ENCODE data around the gene HSPA14. TPM values are rescaled to one million over a fixed set of nuclear protein-coding genes. Genes with fewer than 3 reads are reported as not detected.
A peak's percentile ranks its signal among the peaks of the same experiment; 100 is the strongest.

The HSPA14 gene
- total RNA-seq, 1 experiment from 2014 or later, result 17.5 TPM

DNA sequence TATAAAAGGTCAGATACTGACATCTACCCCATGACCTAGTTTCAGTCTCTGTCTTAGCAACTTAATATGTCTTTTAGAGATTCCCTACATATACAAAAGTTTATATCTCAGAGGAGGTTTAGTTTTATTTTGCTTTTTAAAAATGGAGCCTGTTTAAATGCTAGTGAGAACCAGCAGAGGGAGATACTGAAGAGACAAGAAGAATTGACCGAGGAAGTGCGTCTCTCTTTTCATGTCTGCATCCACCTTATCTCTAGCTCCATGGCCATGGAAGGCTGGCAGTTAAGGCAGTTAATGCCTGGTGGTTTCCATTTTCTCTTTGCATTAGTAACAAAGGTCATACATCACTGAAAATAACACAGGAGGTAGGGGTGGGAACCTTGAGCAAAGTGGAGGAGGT, 51.2 kb downstream of the HSPA14 start:
- intact Hi-C loops (cut with micrococcal nuclease), result no loop called here
- POLR2A ChIA-PET (ENCODE audit: unreplicated experiment), result no interaction called here

DNA sequence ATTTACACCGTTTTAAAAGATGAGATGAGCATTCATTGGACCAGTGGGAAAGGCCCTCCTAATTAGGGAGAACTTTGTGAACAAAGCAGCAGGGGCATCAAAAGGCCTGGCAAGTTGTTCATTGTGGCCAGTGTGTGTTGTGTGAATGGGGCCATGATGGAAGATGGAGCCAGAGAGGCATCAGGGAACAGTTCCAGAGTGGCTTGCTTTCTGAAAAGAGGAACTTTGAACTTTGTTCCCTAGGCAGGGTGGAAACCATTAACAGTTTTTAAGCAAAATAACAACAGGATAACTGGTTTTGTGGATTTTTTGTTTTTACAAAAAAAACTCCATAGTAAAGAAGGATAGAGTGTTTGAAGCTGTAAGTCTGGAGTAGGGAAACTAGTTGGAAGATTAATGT, 53.0 kb downstream of the HSPA14 start:
- no peak overlapping the region for H3K9ac ChIP-seq (ENCODE audit: low read length)
- ChIA-PET POLR2A (ENCODE audit: unreplicated experiment) (no interaction called here), CTCF (no interaction called here)
- DNase-seq, result no peak
- no TSS peak for BruUV-seq (replicated peaks)
- peaks cover 72% of the 10 kb centered on the region for H3K79me2 ChIP-seq (ENCODE audit: low read length)
- H3K4me1 ChIP-seq (ENCODE audit: insufficient read depth, low read length), result no peaks in the 10 kb centered on the region
- TF ChIP-seq EZH2phosphoT487 (IDR thresholded peaks at IDR 0.05; ENCODE audit: borderline replicate concordance, low read length) (no peak), EZH2 (IDR thresholded peaks at IDR 0.05; ENCODE audit: low read length, unreplicated experiment) (no peak)
- TF ChIP-seq, protein P1, sequence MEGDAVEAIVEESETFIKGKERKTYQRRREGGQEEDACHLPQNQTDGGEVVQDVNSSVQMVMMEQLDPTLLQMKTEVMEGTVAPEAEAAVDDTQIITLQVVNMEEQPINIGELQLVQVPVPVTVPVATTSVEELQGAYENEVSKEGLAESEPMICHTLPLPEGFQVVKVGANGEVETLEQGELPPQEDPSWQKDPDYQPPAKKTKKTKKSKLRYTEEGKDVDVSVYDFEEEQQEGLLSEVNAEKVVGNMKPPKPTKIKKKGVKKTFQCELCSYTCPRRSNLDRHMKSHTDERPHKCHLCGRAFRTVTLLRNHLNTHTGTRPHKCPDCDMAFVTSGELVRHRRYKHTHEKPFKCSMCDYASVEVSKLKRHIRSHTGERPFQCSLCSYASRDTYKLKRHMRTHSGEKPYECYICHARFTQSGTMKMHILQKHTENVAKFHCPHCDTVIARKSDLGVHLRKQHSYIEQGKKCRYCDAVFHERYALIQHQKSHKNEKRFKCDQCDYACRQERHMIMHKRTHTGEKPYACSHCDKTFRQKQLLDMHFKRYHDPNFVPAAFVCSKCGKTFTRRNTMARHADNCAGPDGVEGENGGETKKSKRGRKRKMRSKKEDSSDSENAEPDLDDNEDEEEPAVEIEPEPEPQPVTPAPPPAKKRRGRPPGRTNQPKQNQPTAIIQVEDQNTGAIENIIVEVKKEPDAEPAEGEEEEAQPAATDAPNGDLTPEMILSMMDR (conservative IDR thresholded peaks at IDR 0.05; ENCODE audit: low read depth, low read length), result no peak
- H3K27ac ChIP-seq (ENCODE audit: low read length), result no peak overlapping the region
- no peak overlapping the region for H3K4me2 ChIP-seq (ENCODE audit: low read length)
- no peak for ATAC-seq
- intact Hi-C loops (cut with micrococcal nuclease), result no loop called here
- H3K9me2 ChIP-seq (replicated peaks; ENCODE audit: low read length), result no peaks in the 10 kb centered on the region
- H3K4me3 ChIP-seq (ENCODE audit: low read length), result no peak overlapping the region
- H3K27me3 ChIP-seq (ENCODE audit: low read length), result no peaks in the 10 kb centered on the region
- H2AFZ ChIP-seq (ENCODE audit: low read length), result no peak overlapping the region
- no peaks in the 10 kb centered on the region for H3F3A ChIP-seq (ENCODE audit: low read length, unreplicated experiment)
- H3K36me3 ChIP-seq (ENCODE audit: low read depth, low read length), result no peaks in the 10 kb centered on the region
- no peaks in the 10 kb centered on the region for H3K9me3 ChIP-seq (ENCODE audit: low read length)
- no peaks in the 10 kb centered on the region for H4K20me1 ChIP-seq (ENCODE audit: low read length)

More for the DNA sequence above, 51.2 kb downstream of the HSPA14 start:
- Histone ChIP-seq H3K4me2 (ENCODE audit: low read length) (no peak overlapping the region), H3F3A (ENCODE audit: low read length, unreplicated experiment) (no peaks in the 10 kb centered on the region), H4K20me1 (ENCODE audit: low read length) (no peaks in the 10 kb centered on the region), H3K36me3 (ENCODE audit: low read depth, low read length) (no peaks in the 10 kb centered on the region), H3K9me3 (ENCODE audit: low read length) (no peaks in the 10 kb centered on the region), H3K9ac (ENCODE audit: low read length) (no peak overlapping the region), H3K79me2 (ENCODE audit: low read length) (peaks cover 82% of the 10 kb centered on the region), H3K9me2 (replicated peaks; ENCODE audit: low read length) (no peaks in the 10 kb centered on the region), H2AFZ (ENCODE audit: low read length) (no peak overlapping the region), H3K27me3 (ENCODE audit: low read length) (no peaks in the 10 kb centered on the region), H3K4me1 (ENCODE audit: insufficient read depth, low read length) (no peaks in the 10 kb centered on the region), H3K27ac (ENCODE audit: low read length) (no peak overlapping the region), H3K4me3 (ENCODE audit: low read length) (no peak overlapping the region)
- ATAC-seq (no peak), DNase-seq (peak; percentile 6)
- TF ChIP-seq EZH2 (IDR thresholded peaks at IDR 0.05; ENCODE audit: low read length, unreplicated experiment) (no peak), EZH2phosphoT487 (IDR thresholded peaks at IDR 0.05; ENCODE audit: borderline replicate concordance, low read length) (no peak)
- TF ChIP-seq, protein P1 (conservative IDR thresholded peaks at IDR 0.05; ENCODE audit: low read depth, low read length), result peak; percentile 38; the same call in 1 of the 2 replicates
- CTCF ChIA-PET, result interaction anchor here (1.0 kb wide), 1 partner anchor 11 kb away, joined by 4 read pairs; no protein-coding TSS in a partner anchor
- BruUV-seq (replicated peaks), result no TSS peak

DNA sequence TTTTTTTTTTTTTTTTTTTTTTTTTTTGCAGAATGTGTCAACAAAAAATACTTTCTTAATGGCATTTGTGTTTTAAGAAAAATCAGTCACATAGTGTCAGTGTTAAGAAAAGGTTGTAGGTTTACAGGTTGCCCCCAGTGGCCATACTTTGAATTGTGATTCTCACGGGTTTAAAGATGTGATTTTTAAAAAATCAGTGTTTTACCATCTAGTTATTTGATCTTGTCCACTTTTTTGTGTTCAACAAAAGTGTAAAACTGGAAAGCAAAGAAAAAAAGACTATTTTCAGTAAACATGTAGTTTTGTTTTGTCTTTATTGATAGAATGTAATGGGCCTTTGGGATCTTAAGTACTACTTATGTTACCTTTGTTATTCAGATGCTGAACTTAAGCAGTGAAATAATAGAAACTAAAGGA, 66.2 kb downstream of the HSPA14 start:
- H3K9ac ChIP-seq (ENCODE audit: low read length), result no peak overlapping the region
- no TSS peak for BruUV-seq (replicated peaks)

More for the DNA sequence above, 66.2 kb downstream of the HSPA14 start:
- TF ChIP-seq EZH2phosphoT487 (IDR thresholded peaks at IDR 0.05; ENCODE audit: borderline replicate concordance, low read length) (no peak), EZH2 (IDR thresholded peaks at IDR 0.05; ENCODE audit: low read length, unreplicated experiment) (no peak)
- TF ChIP-seq, protein P1 (conservative IDR thresholded peaks at IDR 0.05; ENCODE audit: low read depth, low read length), result peak; percentile 50
- no peak overlapping the region for H3K27ac ChIP-seq (ENCODE audit: low read length)
- H3K4me2 ChIP-seq (ENCODE audit: low read length), result no peak overlapping the region
- H3K4me1 ChIP-seq (ENCODE audit: insufficient read depth, low read length), result no peaks in the 10 kb centered on the region
- no peak overlapping the region for H3K4me3 ChIP-seq (ENCODE audit: low read length)
- POLR2A ChIA-PET (ENCODE audit: unreplicated experiment), result interaction anchor here (0.7 kb wide), 1 partner anchor 66 kb away, joined by 35 read pairs; the partner anchor contains the start of genes CDNF, HSPA14 and MSANTD7
- no peak overlapping the region for H2AFZ ChIP-seq (ENCODE audit: low read length)
- H3K9me2 ChIP-seq (replicated peaks; ENCODE audit: low read length), result no peaks in the 10 kb centered on the region
- H3K79me2 ChIP-seq (ENCODE audit: low read length), result no peaks in the 10 kb centered on the region
- no peaks in the 10 kb centered on the region for H3K9me3 ChIP-seq (ENCODE audit: low read length)
- peaks cover 12% of the 10 kb centered on the region; the same call in 1 of the 2 replicates for H3K36me3 ChIP-seq (ENCODE audit: low read depth, low read length)
- no peaks in the 10 kb centered on the region for H3F3A ChIP-seq (ENCODE audit: low read length, unreplicated experiment)
- CTCF ChIA-PET, result interaction anchor here (0.6 kb wide), 1 partner anchor 180 kb away, joined by 3 read pairs; no protein-coding TSS in a partner anchor
- no peak; the same call in 1 of the 2 replicates for ATAC-seq
- intact Hi-C loops (cut with micrococcal nuclease), result no loop called here
- H4K20me1 ChIP-seq (ENCODE audit: low read length), result no peaks in the 10 kb centered on the region
- H3K27me3 ChIP-seq (ENCODE audit: low read length), result no peaks in the 10 kb centered on the region
- DNase-seq, result peak; percentile 42
